ENCODE results near the gene HOXC10.

HOXC10 gene

DNA sequence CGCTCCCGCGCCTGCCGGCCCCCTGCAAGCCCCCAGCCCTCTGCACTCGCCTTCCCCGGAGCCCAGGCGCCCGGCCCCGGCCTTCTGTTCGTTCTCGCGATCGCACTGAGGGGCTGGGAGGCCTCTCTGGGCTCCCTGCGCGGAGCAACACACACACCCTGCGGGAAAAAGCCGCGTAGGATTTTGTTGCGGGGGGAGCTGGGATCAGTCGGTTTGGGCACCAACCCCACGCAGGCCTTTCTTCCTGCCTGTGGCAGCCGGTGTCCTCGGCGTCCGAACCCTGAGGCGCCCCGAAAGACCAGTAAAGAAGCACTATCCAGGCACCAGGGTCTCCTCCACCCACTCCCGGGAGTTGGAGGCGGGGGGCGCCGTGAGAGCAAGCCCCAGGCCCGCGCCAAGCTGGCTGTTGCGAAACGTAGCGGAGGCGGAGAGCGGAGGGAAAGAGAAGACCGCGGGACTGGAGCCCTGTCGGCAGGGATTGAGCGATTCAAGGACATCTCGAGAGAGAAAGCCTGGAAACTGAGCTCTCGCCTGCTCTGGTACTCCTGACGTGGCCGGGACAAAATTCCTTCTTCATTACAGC is 46.0 kb downstream of the HOXC10 start:
- no peak for DNase-seq

DNA sequence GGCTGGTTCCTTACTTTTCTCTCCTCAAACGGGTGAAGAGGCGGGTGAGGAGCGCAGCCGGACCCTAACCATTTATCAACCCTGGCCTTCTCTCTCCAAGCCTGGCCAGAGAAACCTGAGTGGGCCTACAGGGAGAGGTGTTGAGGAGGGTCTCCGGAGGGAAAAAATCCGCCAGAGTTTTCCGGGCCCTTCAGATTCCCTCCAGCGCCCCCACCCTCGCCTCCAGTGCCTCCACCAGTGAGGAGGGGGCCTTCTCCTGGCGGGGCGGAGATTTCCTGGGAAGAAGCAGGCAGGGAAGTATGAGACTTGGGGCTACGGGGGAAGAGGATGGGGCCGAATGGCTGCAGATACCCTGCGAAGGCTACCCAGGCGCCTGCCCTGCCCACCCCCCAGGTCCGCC is 46.5 kb downstream of the HOXC10 start:
- DNase-seq, result no peak

DNA sequence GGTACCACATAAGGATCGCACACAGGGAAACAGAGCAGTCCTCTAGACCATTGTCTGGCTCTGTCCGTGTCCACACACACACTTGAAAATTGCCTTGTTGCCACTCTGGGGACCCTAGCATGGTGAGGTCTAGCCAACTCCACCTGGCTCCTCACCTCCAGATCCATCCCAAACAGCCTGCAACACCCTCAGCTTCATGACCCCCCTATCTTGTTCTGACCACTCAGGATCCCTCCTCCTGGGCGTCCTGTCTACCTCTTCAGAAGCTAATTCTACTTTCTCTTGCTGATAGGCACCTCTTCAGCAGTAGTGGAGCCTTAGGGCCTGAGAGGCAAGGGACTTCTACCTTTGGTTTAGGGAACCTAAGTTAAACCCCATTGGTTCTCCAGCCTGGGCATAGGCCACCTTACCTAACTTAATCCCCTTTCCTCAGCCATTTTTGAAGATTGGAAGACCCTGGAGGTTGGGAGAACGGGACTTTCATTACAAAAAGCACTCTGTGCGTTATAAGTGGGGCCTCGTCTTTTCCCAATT is 47.2 kb downstream of the HOXC10 start:
- DNase-seq, result no peak

DNA sequence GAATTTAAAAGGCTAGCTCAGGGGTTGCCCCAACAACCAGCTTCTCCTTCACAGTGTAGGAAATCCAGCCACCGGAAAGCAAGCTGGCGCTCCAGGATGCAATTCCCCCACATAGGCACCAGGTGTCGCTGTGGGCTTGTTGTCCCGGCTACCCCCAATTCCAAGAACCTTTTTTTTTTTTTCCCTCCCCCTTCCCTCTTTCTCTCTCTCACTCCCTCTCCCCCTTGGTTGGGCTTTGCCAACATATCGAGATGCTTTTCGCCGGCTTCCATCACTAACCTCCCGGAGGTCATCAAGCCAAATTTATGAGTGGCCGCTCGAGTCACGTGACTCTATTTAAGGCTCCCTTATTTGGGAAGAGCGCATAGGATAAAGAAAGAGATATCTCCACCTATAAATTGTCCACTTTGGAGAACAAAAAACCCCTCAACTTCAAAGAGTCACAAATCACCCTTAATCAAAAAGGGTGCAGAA is 47.7 kb downstream of the HOXC10 start, which contains the start of gene HOXC5:
HOXC5 (plus strand) TSS at position 424 of the 474 bp plus-strand sequence. CDS start 73 bp downstream, outside the sequence.
- peak; percentile 53 for DNase-seq

DNA sequence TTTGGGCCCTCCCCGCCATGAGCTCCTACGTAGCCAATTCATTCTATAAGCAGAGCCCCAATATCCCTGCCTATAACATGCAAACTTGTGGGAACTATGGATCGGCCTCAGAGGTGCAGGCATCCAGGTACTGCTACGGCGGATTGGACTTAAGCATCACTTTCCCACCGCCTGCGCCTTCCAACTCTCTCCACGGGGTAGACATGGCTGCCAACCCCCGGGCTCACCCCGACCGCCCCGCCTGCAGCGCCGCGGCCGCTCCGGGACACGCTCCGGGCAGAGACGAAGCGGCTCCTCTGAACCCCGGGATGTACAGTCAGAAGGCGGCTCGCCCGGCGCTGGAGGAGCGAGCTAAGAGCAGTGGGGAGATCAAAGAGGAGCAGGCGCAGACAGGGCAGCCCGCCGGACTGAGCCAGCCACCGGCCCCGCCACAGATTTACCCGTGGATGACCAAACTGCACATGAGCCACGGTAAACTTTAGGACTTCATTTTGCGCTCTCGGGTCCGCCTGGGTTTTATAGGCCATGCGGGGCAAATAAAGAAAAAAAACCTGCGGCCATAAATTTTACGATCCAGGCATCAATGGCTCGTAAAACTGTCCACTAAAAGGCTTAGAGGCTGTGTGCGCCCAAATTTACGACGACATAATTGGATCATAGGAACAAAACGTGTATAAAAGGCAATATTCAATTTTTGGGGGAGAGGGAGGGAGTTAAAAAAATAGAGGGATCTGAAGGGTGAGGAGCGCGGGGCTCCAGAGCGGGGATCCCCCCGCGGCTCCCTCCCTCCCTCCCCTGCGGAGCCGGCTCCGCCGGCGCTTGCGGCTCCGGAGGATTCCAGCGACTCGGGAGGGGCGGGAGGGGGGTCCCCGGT is 48.4 kb downstream of the HOXC10 start:
- no peak for DNase-seq

DNA sequence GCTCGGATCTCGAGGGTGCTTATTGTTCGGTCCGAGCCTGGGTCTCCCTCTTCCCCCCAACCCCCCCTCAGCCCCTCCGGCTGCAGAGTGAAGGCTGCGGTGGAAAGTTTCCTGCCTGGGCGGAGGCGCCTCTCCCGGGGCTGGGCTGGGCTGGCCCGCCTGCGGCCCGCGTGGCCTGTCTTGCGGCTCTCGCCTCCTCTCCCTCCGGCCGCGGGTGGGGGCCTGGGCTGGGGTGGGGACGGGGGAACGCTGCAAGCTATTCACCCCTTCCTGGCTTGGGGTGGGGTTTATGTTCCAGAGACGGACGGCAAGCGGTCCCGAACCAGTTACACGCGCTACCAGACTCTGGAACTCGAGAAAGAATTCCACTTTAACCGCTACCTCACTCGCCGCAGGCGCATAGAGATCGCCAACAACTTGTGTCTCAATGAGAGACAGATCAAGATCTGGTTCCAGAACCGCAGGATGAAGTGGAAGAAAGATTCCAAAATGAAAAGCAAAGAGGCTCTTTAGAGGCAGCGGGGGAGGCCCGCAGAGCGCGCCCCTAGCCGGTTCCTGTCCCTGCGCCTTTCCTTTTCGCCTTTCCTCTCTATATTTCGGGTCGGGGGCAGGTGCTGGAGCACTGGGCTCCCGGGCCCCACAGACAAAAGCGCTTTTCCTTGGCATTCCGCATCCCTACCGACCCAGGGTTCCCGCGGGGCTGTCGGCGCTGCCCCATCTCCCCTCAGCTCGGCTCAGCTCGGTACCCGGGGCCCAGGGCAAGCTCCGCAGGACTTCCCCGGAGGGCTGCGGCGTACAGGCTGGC is 49.2 kb downstream of the HOXC10 start:
- no peak for DNase-seq

DNA sequence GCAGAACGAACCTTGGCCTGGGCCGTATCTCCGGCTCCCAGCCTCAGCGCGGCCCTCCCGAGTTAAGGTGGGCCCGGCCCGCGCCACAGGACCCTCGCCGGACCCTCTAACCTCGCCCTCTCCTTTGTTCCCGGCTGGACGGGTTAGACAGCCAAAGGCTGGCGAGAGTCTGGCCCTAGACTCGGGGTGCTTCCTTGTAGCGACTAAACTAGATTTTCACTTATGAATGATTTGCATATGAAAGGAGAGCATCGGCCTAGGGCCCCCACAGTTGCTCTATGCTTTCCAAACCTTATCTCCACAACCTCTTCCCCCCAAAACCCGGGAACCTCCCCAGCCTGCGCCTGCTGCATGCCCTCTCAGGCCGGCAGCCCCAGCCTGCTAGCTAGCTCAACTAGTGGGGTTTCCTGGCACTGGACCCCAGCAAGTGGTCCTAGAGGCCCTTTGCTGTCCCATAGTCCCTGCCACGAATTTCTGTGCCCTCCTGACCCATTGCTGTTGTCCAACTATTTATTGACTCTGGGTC is 49.9 kb downstream of the HOXC10 start:
- no peak for DNase-seq

DNA sequence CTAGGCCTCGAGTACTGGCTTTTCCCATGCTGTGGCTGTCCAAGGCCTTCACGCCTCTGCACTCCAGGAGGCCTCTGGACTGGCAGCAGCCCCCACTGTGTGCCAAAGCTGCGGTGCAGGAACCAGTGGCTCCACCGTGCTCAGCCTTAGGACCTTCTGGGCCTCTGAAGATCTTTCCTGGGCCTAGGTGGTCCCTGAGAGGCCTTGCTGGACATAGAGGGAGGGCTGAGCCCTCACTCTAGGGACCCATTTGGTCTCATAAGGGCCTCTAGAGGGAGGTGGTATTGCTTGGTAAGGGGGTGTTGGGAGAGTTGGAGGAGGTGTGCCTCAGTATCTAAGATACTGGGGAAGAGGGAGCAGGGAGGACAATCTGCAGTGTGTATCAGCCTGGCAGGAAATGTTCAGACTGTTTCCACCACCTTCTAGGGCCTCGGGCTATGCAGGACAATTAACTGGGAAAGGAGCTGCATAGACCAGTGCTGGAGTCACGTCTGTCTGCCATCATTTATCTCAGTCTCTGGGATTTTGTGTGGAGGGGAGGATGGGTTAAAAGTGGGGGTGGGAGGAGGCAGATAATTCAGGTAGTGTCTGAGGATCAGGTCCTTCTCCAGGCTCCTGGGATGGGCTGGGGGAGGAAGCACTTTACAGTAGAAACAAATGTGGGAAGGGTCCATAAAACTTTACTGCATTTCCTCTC is 50.8 kb downstream of the HOXC10 start:
- no peak for DNase-seq

DNA sequence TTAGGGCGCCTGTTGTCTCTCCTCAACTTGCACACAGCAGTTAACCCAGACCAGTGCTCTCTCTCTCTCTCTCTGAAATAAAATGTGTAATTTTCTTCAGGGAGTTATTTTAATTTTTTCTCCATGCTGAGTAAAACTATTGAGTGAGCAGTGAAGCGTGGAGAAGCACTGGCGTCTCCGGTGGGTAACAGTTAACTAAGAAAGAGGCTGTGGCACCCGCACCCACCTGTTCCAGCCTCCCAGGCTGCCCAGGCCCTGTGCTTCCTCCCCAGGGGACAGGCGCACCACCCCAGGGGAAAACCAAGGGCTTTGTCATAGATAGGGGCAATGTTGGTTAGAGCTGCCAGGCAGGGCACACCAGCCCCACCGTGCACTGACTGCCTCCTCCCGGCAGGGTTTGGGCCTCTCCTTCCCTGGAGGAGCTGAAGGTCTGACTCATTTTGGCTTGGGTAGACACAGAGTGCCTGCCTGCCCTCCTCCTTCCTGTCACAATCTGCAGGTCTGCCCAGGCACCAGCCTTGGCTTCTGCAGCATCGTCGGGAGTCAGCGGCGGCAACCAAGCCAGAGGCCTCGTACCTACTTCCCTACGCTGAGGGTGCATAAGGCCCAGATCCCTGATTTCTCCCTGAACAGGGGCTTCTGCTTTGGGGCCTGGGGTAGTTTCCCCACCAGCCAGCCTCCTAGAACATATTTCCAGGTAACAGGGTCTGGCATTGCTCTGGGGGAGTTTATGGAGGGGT is 51.8 kb downstream of the HOXC10 start:
- no peak for DNase-seq

DNA sequence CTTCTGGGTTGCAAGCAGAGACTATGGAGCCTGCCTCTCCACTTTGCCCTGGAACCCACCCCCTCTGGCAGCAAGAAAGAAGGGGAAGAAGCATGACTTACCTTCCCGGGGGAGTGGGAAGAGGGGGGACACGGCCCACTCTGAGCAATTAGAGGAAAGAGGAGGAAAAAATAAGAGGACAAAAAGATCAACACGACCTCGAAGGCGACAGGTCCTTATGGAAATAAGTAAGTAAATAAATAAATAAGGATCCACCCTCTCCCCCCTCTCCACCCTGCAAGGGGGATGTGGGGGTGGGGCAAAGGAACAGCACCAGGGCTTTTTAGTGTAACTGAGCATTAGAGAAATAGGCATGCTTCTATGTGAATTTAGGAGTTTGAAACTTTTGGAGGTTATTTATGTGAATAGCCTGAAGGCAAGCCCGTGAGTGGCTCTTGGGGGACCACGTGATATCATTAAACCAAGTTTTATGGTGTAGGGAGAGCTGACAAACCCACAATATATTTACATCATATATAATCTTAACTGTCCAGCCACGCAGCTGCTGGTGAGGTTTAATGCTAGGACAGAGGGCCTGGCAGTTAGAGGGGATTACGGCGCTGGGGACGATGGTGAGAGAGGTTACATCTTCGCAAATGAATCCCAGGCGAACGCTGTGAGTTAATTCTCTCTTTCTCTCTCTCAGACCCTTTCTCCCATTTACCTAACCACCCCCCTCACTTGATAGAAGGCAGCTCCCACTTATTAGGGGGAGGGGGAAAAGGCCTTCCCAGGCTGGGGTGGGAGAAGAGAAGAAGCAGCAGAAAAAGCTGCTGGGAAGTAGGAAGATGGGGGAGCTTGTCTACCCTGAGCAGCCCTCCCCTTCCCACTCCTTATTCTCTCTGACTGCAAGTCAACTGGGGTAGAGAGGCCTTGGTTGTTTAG is 52.7 kb downstream of the HOXC10 start:
- DNase-seq, result no peak

DNA sequence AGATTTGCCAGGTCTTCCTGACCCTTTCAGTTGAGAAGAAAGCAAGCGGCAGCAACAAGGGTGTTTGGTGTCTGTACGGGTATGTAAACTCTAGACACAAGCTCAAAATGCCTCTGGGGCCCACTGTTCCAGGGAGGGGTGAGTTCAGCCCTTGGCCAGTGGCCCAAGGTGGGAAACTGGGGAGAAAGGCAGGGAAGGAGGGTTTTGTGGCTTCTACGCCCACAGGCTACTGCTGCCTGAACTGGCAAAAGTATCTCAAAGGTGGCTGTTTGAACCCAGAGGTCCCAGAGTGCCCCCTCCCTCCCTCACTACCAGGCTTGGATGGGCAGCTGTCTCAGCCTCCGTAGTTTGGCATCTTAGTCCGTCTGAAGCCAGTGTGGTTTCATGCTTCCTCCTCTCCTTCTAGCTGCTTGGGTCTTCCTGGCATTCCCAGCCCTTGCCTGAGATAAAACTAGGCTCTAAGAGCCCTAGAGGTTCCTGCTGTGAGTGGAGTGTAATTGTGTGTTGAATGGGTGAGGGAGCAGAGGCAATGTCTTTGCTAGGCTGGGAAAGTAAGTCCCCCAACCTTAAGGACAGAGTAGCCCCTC is 53.4 kb downstream of the HOXC10 start:
- DNase-seq, result no peak

DNA sequence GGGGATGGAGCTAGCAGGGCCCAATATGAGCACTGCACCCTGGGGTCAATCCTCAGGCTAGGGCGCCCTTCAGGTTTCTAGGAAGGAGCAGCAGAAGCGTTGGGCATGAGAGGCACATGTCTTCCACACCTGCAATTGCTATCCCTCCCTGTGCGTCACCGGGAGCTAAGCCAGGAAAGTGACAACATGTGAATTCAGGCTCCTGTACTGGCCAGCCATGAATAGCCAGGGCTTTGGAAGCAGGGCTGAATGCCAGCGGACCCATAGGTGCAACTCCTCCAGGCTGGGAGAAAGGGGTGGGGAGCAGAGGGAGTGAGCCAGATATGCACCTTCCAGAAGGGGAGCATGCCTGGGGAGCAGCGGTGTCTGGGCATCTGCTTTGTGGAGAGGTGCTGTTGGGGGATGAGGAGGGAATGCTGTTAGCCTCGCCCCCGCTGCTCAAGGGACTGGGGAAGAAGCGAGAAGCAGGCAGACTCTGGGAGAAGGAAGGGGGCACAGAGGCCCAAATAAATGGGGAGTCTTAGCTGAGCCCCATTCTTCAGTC is 54.0 kb downstream of the HOXC10 start:
- no peak for DNase-seq

DNA sequence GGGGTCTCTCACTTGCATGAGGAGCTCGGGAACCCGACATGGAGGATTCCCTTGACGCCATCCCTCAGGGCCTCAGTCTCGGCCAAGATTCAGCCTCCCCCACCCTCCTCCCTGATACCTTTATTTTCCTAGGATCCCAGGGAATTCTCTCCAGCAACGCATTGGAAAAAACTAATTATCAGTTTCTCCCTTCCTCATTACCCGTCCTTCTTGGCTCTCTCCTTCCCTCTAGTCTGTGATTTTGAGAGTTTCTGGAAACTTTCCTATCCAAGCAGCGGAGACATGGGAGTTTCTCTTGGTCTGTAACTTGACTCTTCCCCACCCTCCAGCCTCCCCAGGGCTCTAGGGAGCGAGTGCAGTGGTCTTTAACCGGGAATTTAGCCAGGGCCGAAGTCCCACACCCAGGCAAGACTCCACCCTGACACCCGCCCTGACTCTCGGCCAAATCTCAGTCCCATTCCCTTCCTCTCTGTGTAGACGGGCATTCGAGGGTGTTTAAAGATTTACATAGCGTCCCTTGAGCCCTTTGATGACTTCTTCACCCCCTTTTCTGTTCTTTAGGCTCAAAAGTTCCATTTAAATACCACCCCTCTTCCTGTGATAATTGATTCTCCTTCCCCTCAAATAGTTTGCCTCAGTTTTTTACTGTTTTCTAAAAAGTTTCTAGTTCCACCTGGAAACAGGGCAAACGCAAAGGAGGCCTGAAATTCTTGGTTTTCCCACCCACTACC is 54.6 kb downstream of the HOXC10 start:
- DNase-seq, result no peak

Data from HCEC 1CT (cell line).